CD14-positive monocyte (primary cell): ENCODE measurements around the gene ABRAXAS1. TPM values are rescaled to one million over a fixed set of nuclear protein-coding genes. Genes with fewer than 3 reads are reported as not detected.

Experiments used
- DNase-seq, 3 donors: peaks; one replicate each; pipeline ENCODE4 v3.0.0-alpha.2; 2011 to 2022
- H2AFZ ChIP-seq: 2 replicates; pipeline ENCODE4 v1.6.0; 2012; ENCODE audit warnings: mild to moderate bottlenecking, low read depth, low read length, inconsistent platforms; ENCODE audit not compliant: insufficient read depth, poor library complexity, severe bottlenecking
- H3K27ac ChIP-seq, 2 donors: 1 replicate in 1 of 2; 2 replicates in 1 of 2; pipeline ENCODE4 v1.5.1; 2012 to 2013; ENCODE audit warnings: low read length in 2 of 2, control low read depth in 1 of 2, inconsistent platforms in 1 of 2, low read depth in 1 of 2, mild to moderate bottlenecking in 1 of 2
- H3K27me3 ChIP-seq, 2 donors: one replicate each; pipeline versions ENCODE4 v1.6.0 to v1.6.1; 2011 to 2013; ENCODE audit warnings: low read length in 2 of 2; ENCODE audit not compliant: control insufficient read depth in 2 of 2, insufficient read depth in 2 of 2
- H3K36me3 ChIP-seq, 2 donors: replicated peaks in 1 of 2; 1 replicate in 1 of 2; 2 replicates in 1 of 2; pipeline versions ENCODE4 v1.5.1 to v1.6.1; 2012 to 2013; ENCODE audit warnings: low read length in 2 of 2, control low read depth in 1 of 2, inconsistent platforms in 1 of 2, mild to moderate bottlenecking in 1 of 2; ENCODE audit not compliant: insufficient read depth in 2 of 2, control insufficient read depth in 1 of 2
- H3K4me1 ChIP-seq, 2 donors: 1 replicate in 1 of 2; 2 replicates in 1 of 2; pipeline versions ENCODE4 v1.5.1 to v1.6.1; 2012 to 2013; ENCODE audit warnings: low read length in 2 of 2, control low read depth in 1 of 2, inconsistent platforms in 1 of 2, mild to moderate bottlenecking in 1 of 2, moderate library complexity in 1 of 2; ENCODE audit not compliant: insufficient read depth in 2 of 2, control insufficient read depth in 1 of 2
- H3K4me2 ChIP-seq: replicated peaks from 2 replicates; pipeline ENCODE3; 2012; ENCODE audit warnings: low read length, moderate library complexity, mild to moderate bottlenecking; ENCODE audit not compliant: poor library complexity, severe bottlenecking; ENCODE audit errors: extremely low read depth
- H3K4me3 ChIP-seq, 3 experiments: fragments of 200-600 bp in 1 of 3; sonication (generic) in 1 of 3; replicated peaks in 1 of 3; 1 replicate in 2 of 3; 2 replicates in 1 of 3; pipeline ENCODE4 v1.5.1; 2011 to 2013; ENCODE audit warnings: low read length in 3 of 3, mild to moderate bottlenecking in 3 of 3, control low read depth in 2 of 3, low read depth in 2 of 3, inconsistent platforms in 1 of 3, moderate library complexity in 1 of 3
- H3K79me2 ChIP-seq: 2 replicates; pipeline ENCODE4 v1.6.0; 2012; ENCODE audit warnings: mild to moderate bottlenecking, control low read depth, inconsistent platforms, low read length, moderate library complexity; ENCODE audit not compliant: insufficient read depth
- H3K9ac ChIP-seq: 2 replicates; pipeline ENCODE4 v1.6.0; 2017; ENCODE audit warnings: low read length, mild to moderate bottlenecking; ENCODE audit not compliant: insufficient read depth, poor library complexity, severe bottlenecking
- H3K9me3 ChIP-seq, 2 donors: replicated peaks in 1 of 2; 1 replicate in 1 of 2; 2 replicates in 1 of 2; pipeline versions ENCODE4 v1.5.1 to v1.6.1; 2012 to 2013; ENCODE audit warnings: low read length in 2 of 2, control low read depth in 1 of 2; ENCODE audit not compliant: control insufficient read depth in 1 of 2, insufficient read depth in 1 of 2
- H4K20me1 ChIP-seq: 2 replicates; pipeline ENCODE4 v1.6.0; 2012; ENCODE audit warnings: mild to moderate bottlenecking, low read length, control low read depth, moderate library complexity; ENCODE audit not compliant: insufficient read depth
- H3K27ac Mint-ChIP-seq, 7 donors: one replicate each; pipeline ENCODE4 v1.8.0; 2020; ENCODE audit warnings: mild to moderate bottlenecking in 7 of 7, mixed read lengths in 7 of 7, moderate library complexity in 6 of 7, inconsistent platforms in 2 of 7
- H3K27me3 Mint-ChIP-seq, 3 donors: one replicate each; pipeline ENCODE4 v1.8.0; 2021 to 2022; ENCODE audit warnings: low read depth in 3 of 3, mild to moderate bottlenecking in 3 of 3, mixed read lengths in 3 of 3, moderate library complexity in 3 of 3, inconsistent platforms in 1 of 3
- H3K36me3 Mint-ChIP-seq, 2 donors: one replicate each; pipeline ENCODE4 v1.8.0; 2020; ENCODE audit warnings: mixed read lengths in 2 of 2, inconsistent platforms in 1 of 2, mild to moderate bottlenecking in 1 of 2
- H3K4me1 Mint-ChIP-seq: one replicate; pipeline ENCODE4 v1.8.0; 2020; ENCODE audit warnings: mild to moderate bottlenecking, mixed read lengths
- H3K4me3 Mint-ChIP-seq, 2 donors: one replicate each; pipeline ENCODE4 v1.8.0; 2020; ENCODE audit warnings: mild to moderate bottlenecking in 2 of 2, mixed read lengths in 2 of 2, moderate library complexity in 1 of 2
- H3K9me3 Mint-ChIP-seq, 7 donors: one replicate each; pipeline ENCODE4 v1.8.0; 2020 to 2022; ENCODE audit warnings: mixed read lengths in 7 of 7, mild to moderate bottlenecking in 6 of 7, moderate library complexity in 6 of 7, inconsistent platforms in 2 of 7
- CTCF ChIP-seq: fragments of 200-600 bp; IDR thresholded peaks from one replicate; pipeline ENCODE4 v1.8.0; 2022; ENCODE audit warnings: antibody characterized with exemption, mild to moderate bottlenecking
- WGBS: methylation state at CpG from one replicate; pipeline ENCODE4 v1.1.5; 2013; ENCODE audit warnings: missing lambda C conversion rate; ENCODE audit not compliant: insufficient coverage; 5-methylcytosine and 5-hydroxymethylcytosine counted together
- intact Hi-C, 2 donors: fragments of 100-400 bp; cut with micrococcal nuclease; formaldehyde crosslinking; loops; one replicate each; pipeline versions ENCODE4 v1.15.0 to v1.15.1; 2023
- polyA plus RNA-seq, 3 donors: library from polyadenylated mRNA; depleted of rRNA in 1 of 3; unstranded in 2 of 3; stranded (reverse) in 1 of 3; fragments of 300-500 nt in 2 of 3; fragments of >200 nt in 1 of 3; fragmentation: Illumina TruSeq in 2 of 3; gene quantifications; 1 replicate in 2 of 3; 2 replicates in 1 of 3; pipeline ENCODE4 v1.2.3, GENCODE V29; 2012 to 2021

The ABRAXAS1 gene
- polyA plus RNA-seq, 3 donors, result 6.0 to 10.8 (median 6.8) TPM

- Mint-ChIP-seq H3K4me3 (peak within 1 kb of the TSS; percentile 96 to 98), H3K27me3 (peaks cover 0 to 3% (median 1%) of the 10 kb centered on the region in 3 donors), H3K27ac (peak within 1 kb of the TSS; percentile 98 to 100 (median 100)), H3K9me3 (no peaks in the 10 kb centered on the region), H3K4me1 (peaks cover 27% of the 10 kb centered on the region), H3K36me3 (peaks cover 54 to 64% of the 10 kb centered on the region in 2 donors)
- DNase-seq, result peak; percentile 98 to 99 (median 99)
- Histone ChIP-seq H2AFZ (peak within 1 kb of the TSS; percentile 89), H3K9me3 (no peaks in the 10 kb centered on the region), H4K20me1 (no peaks in the 10 kb centered on the region), H3K27me3 (no peaks in the 10 kb centered on the region), H3K27ac (peak within 1 kb of the TSS; percentile 99), H3K4me1 (peaks cover 21 to 31% of the 10 kb centered on the region in 2 donors), H3K4me3 (peak within 1 kb of the TSS; percentile 94 to 97 (median 95)), H3K9ac (peak within 1 kb of the TSS; percentile 94), H3K4me2 (peak within 1 kb of the TSS; percentile 84), H3K36me3 (peaks cover 31 to 62% of the 10 kb centered on the region in 2 donors), H3K79me2 (peaks cover 72% of the 10 kb centered on the region)
- peak; percentile 34 for TF ChIP-seq CTCF
- intact Hi-C loops, result loop anchor here (2.0 to 10.0 kb wide), 3 partner anchors 171 to 555 kb away; partner anchors contain the start of genes COPS4 (in 1 of the 2), COQ2 (in 1 of the 2) and THAP9 (in 1 of the 2)
- WGBS, result under 1% methylated on average over 32 of the region's 58 CpGs
Observed at GRCh38 chr4:83455281-83456183, 29.4 kb downstream of the ABRAXAS1 start, which contains the start of the genes HELQ and MRPS18C. Gene HELQ (minus strand): TSS chr4:83455823. CDS start chr4:83455693, 130 bp downstream. Gene MRPS18C (plus strand): TSS chr4:83456058. CDS start chr4:83456078, 20 bp downstream.

GRCh38 chr4:83454686-83455085 lies 30.2 kb downstream of the ABRAXAS1 start:
- intact Hi-C loops, result loop anchor here (2.0 to 10.0 kb wide), 3 partner anchors 170 to 554 kb away; partner anchors contain the start of genes COPS4 (in 1 of the 2), COQ2 (in 1 of the 2) and THAP9 (in 1 of the 2)
- H3K36me3 Mint-ChIP-seq, result peaks cover 49 to 57% of the 10 kb centered on the region in 2 donors
- Histone ChIP-seq H3K4me1 (peaks cover 21 to 31% of the 10 kb centered on the region in 2 donors), H3K27ac (peak overlapping the region in 1 of 2 donors; percentile 99), H4K20me1 (no peaks in the 10 kb centered on the region), H3K79me2 (peaks cover 72% of the 10 kb centered on the region), H3K27me3 (no peaks in the 10 kb centered on the region), H3K4me2 (peak overlapping the region; percentile 84), H3K9ac (peak overlapping the region; percentile 94), H3K36me3 (peaks cover 26 to 54% of the 10 kb centered on the region in 2 donors), H3K9me3 (no peaks in the 10 kb centered on the region), H3K4me3 (peak overlapping the region; percentile 94 to 97 (median 95)), H2AFZ (peak overlapping the region; percentile 89)
- H3K27me3 Mint-ChIP-seq, result peaks cover 0 to 3% (median 1%) of the 10 kb centered on the region in 3 donors
- peak overlapping the region; percentile 96 to 98 for H3K4me3 Mint-ChIP-seq
- H3K27ac Mint-ChIP-seq, result peak overlapping the region; percentile 53 to 100 (median 100)
- 17% methylated on average over 1 of the region's 6 CpGs for WGBS
- H3K9me3 Mint-ChIP-seq, result no peaks in the 10 kb centered on the region
- DNase-seq, result peak in 2 of 3 donors; percentile 3 to 4
- H3K4me1 Mint-ChIP-seq, result peaks cover 27% of the 10 kb centered on the region
- no peak for TF ChIP-seq CTCF
